Measurements from ENCODE around the gene PIGT.
A peak's percentile ranks its signal among the peaks of the same experiment; 100 is the strongest.

PIGT gene

GRCh38 chr20:45415822-45416637 is at the start of gene PIGT:
Gene PIGT, plus strand, starts transcription at chr20:45416141. Its CDS starts 16 bp downstream, at chr20:45416157.
- peak; percentile 92 for DNase-seq (ENCODE audit: low spot score)

DNA sequence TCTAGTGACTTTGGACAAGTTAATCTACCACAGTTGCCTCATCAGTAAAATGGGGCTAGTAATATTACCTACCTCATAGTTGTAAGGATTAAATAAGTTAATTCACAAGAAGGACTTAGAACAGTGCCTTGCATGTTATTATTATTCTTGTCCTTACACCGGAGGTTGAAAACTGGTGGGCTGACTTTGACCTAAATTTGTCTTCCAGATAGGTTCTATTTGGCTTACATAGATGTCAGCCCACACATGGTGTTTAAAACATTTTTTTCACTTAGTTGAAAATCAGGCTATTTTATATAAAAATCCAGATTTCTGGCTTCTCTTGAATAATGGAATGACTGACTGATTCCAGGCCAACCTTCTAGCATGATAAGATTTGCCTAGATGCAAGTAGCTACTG is 49.7 kb upstream of the PIGT start:
- DNase-seq (ENCODE audit: low spot score) = no peak

DNA sequence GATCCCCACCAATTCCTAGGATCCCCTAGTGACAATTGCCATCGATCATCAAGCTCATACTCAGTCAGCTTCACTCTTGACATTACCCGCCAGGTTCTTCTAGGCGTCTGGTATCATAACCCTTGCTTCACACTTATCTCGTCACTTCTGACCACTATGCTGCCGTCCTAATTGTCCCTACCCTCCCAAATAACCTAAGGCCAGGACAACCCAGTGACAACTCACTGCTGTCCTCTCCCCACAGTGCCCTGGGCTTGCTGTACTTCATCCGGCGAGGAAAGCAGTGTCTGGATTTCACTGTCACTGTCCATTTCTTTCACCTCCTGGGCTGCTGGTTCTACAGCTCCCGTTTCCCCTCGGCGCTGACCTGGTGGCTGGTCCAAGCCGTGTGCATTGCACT is 49.3 kb upstream of the PIGT start:
- DNase-seq (ENCODE audit: low spot score) = no peak

- no peak for DNase-seq (ENCODE audit: low spot score)
These were observed 48.8 kb upstream of the PIGT start for GRCh38 chr20:45367126-45367525.

DNA sequence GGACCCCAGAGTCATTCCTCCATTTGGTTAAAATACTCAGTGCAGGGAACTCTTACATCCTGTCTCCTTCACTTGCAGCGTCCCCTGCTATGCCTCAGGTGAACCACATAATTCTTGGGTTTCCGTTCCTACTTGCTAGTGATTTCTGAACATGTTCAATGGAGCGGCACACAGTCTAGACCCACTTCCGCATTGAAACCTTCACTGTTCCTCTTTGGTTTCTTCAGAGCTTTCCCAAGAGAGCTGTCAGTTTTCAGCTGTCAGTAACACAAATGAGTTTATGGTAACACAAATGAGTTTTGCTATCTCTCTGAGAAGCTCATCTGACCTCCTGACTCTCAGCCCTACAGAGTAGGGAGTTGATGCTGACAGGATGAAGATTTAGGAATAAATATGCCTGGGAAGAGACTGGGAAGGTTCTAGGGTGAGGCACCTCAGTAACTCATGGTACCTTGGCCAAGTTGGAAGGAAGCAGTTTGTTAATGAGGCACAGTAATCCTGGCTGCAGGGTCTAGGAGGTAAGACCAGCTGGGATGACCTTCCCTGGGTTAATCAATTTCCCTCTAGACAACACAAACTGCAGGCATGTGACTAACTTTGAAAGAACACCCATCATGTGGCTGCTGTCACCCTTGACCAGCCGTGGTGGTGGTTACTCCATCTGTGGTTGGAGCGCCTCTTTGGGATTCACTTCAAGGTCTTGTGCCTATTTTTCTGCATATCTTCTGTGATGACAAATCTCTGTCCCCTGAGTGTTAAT is 47.5 kb upstream of the PIGT start:
- peak; percentile 55 for DNase-seq (ENCODE audit: low spot score)

DNA sequence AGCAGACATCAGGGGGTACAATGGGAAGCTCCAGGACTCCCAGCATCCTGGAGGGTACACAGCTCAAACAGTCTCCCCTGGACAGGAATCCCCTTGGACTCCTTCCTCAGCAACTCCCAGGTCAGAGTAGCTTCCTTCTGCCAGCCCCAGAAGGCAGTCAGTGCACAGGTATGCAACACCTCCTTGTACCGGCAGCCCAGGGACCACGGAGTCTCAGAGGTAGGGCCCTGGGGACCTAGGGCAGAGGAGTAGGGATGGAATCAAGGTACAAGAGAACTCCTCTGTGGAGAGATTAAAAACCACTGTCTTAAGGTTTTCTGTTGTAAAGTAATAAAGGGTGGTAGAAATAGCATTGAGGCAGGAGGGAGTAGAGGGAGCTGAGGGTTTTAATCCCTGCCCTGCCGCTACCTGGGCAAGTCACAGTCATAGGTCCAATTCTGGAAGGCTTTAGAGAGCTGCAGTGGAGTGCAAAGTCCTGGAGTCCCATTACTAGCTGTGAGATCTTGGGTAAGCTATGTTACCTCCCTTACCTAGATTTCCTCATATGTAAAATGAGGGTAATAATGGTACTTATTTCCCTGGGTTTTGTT is 45.3 kb upstream of the PIGT start:
- no peak for DNase-seq (ENCODE audit: low spot score)

DNA sequence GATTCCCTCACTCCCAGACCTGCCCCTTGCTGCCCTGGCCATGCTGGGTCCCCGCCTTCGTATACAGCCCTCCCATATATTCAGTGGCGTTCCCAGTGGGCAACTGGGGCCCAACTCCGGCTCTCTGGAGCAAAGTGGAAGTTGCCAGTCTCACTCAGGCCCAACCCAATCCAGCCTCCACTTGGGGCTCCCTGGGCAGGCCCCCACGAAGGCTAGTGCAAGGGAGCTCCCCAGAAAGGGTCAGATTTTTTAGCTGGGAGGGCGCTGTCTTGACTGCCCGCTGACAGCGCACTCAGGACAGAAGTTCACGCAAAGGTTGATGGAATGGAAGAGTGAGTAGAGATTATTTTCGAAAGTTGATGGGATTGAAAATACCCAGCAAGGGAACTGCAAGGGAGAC is 43.7 kb upstream of the PIGT start:
- DNase-seq (ENCODE audit: low spot score) = no peak

DNA sequence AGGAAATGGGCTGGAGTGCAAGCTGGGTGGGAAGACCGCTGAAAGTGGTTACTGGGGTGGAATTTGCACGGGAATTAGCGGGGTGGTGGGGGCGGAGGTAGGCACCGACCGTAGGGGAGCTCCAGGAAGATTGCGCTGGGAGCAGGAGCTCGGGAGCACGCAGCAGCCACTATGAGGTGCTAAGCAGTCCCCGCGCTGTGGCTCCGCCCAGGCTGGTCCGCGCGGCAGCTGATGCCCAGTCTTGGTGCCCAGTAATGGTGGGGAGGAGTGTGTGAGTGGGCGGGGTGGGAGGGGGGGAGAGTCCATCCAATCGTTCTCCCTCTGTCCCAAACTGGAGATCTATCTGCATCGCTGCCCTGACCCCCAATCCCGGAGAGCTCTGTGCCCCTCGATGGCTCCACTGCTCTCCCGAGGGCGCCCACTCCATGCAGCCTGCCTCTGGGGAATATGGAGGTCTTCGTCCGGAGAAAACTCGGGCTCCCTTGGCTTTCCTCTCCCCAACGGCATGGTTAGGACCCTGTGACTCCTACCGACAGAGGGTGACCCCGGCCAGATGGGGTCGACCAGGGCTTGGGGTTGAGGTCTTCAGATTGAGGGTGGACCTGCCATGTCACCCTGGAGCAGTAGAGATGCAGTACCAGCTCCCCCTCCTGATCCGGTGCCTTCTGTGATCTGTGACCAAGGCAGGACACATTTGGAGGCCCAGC is 43.1 kb upstream of the PIGT start:
- peak; percentile 78 for DNase-seq (ENCODE audit: low spot score)

DNA sequence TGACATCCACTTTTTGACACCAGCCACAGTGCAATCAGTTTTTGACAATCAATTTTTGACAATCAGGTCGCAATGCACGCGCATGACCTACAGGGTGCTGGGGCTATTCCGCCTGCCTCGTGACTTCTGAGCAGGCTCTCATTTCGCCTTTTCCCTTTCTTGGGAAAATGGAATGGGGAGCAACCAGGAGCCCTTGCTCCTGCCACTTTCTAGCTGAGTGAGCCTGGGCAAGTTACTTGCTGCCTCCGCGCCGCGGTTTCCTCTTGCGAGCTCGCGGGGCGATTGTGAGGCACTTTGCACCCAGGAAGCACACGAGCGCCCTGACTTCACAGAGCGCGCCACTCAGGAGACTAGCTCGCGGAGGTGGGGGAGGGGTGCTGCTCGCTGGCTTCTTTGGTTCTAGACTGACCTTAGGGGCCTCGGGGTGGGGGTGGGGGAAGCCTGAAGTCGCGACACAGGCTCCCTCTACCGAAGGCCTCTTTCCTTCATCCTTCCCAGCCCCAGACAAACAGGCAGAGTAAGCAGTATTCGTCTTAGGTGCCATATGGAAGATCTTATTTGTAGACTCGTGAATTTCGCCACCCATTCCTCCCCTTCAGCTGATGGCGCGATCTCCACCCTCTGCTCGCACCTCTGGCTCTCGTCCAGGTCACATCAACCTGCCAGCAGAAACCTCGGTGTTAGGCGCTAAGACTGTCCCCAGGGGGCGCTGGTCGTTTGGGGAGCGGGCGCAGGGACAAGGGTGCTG is 42.4 kb upstream of the PIGT start:
- DNase-seq (ENCODE audit: low spot score) = peak; percentile 94

GRCh38 chr20:45374101-45374467 is 41.9 kb upstream of the PIGT start:
- DNase-seq (ENCODE audit: low spot score) = no peak

DNA sequence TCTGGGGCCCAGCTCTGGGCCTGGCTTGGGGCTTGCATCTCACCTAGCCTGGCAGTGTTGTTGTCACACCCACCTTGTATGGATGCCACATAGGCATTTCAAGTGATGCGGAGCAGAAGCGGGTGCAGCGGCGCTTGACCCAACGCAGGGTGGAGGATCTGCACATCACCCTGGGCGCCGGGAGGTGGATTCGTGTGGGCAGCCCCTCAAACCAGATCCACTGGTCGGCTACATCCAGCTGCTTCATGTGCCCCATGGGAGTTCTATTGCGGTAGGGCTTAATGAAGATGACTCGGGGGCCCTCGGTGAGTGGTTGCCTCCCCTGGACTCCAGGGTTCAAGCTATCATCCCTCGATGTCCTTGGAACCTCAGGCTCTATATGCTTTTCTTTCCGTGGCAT is 41.0 kb upstream of the PIGT start:
- no peak for DNase-seq (ENCODE audit: low spot score)

DNA sequence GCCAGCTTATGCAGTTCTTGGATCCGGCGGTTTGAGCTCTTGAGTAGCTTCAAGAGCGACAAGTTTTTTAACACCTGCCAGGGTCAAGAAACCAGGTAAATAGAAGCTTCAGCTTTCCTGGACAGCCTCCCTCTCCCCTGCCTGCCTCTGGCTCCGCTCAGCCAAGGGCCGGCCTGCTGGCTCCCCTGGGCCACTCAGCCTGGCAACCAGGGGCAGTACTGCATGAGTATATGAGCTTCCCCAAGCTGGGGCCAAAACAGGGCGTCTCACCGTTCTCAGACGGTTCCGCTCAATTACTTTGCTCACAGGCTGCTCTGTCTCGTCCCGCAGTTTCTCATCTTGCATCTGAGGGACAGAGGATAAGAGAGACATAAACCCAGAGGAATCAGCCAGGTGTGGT is 38.7 kb upstream of the PIGT start:
- no peak for DNase-seq (ENCODE audit: low spot score)

DNA sequence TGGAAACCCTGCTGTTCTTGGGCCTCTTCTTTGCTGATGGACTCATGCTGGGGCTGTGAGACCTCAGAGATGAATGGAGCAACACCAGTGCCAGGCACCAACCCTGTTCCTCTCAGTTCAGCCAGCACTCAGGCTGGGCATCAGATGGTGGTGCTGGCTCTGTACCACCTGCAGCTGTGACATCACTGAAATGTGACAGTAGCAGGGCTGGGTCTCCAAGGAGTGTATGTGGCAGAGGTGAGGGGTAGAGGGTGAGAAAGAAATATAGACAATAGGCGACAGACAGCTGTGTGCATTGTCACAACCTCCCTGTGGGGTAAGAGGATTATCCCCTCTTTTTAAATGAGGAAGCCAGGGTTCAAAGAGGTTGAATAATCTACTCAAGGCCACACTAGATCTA is 37.8 kb upstream of the PIGT start, which contains the start of gene TP53TG5:
TP53TG5 (minus strand) TSS at position 135 of the 400 bp plus-strand sequence; CDS start at position 46, 89 bp downstream.
- peak; percentile 84 for DNase-seq (ENCODE audit: low spot score)

GRCh38 chr20:45387274-45387673 is 28.7 kb upstream of the PIGT start:
- no peak for DNase-seq (ENCODE audit: low spot score)

DNA sequence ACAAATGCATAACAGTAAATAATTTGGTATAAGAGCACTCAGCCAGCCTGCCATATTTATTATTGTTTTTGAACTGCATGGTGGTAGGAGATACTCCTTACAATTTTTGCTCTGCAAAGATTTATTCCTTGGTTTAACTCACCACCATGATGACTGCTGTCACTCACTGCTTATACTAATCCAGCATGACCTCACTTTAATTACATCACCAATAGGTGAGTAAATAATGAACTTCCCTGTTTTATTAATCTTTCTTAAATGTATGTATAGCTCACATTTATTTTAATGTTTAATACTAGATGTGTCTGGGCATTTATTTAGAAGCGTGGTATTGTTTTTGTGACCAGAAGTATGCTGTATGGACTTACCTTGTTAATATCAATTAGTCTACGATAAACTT is 25.0 kb upstream of the PIGT start:
- DNase-seq (ENCODE audit: low spot score) = no peak

- DNase-seq (ENCODE audit: low spot score) = no peak
These were observed 24.4 kb upstream of the PIGT start for GRCh38 chr20:45391559-45391958.

DNA sequence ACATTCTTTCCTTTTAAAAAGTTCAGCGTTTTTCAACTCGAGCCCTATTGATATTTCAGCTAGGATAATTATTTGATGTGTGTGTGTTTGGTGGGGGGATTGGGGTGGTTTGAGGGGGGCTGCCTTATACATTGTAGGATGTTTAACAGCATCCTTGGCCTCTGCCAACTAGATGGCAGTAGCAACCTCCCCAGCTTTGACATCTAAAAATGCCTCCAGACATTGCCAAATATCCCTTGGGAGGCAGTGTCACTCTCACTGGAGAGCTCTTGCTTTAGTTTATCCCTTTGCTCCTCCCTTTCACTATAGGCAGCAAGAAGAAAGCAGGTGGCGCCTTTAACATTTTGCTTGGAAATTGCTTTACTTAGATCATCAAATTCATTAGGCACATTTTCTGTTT is 23.2 kb upstream of the PIGT start:
- peak; percentile 64 for DNase-seq (ENCODE audit: low spot score)

DNA sequence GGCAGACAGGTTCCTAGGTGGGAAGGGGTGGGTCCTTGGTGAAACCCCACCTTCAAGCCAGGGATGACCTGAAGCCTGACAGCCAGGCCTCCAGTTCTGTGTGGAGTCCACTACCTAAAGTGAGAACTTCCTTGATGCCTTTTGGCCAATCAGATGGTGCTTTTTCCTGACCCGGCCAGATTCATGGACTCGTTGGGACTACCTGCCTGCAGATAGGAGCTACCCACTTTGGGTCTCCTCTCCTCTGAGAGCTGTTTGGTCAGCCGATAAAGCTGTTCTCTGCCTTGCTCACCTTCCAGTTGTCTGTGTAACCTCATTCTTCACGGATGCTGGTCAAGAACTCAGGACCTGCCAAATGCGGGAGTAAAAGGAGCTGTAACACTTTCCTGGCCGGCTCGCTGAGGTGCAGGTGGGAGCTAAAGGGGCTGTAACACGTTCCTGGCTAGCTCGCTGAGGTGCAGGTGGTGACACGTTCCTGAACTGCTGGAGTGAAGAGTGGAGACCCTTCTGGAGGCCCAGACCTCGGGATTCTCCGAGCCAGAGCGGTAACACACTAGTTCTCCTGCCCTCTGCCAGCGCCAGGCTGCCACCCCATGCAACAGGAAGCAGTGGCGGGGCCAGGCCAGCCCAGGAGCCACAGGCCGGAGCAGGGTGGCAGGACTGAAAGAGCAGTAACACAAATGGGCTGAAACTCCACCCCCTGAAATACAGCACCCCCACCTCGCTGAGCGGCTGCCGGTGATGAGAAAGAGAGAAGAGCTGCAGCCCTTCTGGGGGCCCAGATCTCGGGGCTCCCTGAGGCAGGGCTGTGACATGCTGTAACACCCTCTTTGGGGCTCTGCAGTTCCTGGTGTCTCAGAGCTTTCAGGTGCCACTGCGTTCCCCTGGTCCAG is 21.5 kb upstream of the PIGT start:
- DNase-seq (ENCODE audit: low spot score) = no peak

GRCh38 chr20:45395114-45395415 is 20.9 kb upstream of the PIGT start:
- no peak for DNase-seq (ENCODE audit: low spot score)

GRCh38 chr20:45399018-45399417 is 16.9 kb upstream of the PIGT start:
- no peak for DNase-seq (ENCODE audit: low spot score)

All from Ammon's horn (tissue), 1 donor.